Activated CD4-positive, CD25-positive, alpha-beta regulatory T cell treated with anti-CD3 and anti-CD28 coated beads, Interleukin-2, amount 50 U/mL, for 72 hours (primary cell): ENCODE results near the gene TELO2.

Experiments
- DNase-seq: peaks from one replicate; pipeline ENCODE4 v3.0.0; 2021

Gene TELO2

DNA sequence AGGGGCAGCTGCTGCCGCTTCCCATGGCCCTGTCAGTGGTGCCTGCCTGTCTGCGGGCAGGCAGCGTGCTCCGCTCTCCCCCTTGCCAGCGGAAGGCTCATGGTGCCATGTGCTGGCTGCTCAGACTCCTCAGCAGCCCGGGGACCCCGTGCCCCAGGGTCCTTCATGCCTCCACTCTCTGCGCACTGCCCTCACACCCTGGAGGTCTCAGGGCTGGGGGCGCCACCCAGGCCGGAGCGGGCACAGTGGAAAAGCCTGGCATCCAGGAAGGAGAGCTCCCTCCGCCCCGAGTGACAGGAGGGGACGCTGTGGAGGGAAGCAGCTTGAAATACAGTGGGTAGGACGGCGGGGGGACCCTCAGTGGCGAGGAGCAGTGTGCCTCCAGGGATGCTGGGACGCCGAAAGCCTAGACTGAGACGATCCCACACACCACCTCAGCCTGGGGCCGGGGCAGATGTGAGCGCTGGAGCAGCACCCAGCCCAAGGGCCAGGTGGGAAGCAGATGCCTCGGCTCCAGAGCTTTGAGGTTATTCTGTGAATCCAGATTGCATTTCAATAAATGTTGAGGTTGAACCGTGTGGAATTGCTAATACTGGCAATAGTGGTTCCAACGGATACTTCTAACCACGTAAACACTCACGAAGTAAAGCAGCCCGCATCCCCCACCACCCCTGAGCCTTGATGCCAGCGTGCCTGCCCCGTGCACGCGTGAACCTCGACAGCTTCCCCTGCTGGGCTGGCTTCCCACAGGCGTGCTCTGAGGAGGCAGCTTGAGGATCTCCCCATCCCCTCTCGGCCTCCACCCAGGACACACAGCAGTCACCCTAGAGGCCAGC is 46.8 kb downstream of the TELO2 start:
- DNase-seq, result no peak

DNA sequence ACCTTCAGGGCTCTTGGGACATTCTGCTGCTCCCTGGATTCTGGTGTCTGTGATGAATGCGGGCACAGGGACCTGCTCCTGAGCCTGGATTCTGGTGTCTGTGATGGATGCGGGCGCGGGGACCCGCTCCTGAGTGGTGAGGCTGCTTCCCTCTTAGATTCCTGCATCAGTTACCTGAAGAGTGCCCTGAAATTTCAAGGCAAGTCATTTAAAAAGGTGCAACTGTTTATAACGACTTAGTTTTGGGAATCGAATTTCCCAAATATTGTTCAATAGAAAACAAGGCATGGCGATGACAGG is 47.3 kb downstream of the TELO2 start:
- no peak for DNase-seq

DNA sequence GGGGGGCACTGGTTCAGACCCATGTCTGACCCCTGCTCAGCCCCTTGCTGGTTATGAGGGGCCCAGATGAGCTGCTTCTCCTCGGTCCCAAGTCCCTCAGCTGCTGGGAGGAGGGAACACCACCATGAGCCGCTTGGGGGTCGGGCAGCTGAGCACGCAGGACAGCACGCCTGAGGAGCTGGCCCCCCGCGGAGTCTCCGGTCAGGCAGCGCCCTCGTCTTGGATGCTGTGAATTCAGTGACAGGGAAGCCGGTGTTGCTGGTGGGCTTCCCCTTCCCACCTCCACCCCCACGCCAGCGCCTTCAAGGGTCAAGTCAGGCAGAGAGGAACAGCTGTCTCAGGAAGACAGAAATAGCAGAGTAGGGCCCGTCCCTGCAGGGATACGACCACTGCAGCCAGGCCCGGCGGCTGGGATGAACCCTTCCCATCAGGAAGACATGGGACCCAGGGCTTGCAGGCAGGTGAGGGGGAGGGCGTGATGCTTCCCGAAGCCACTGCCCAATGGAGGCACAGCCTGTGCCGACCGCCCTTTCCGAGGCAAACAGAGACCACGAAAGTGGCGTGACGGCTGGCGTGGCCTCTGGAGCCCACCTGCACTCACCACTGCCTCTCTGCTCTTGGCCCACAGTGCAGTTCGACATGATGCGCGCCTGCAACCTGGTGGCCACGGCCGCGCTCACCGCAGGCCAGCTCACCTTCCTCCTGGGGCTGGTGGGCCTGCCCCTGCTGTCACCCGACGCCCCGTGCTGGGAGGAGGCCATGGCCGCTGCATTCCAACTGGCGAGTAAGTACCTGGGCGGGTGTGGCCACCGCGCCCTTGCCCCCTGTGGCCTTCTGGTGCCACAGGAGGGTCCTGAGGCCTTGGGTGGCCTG is 48.4 kb downstream of the TELO2 start:
- DNase-seq, result no peak

DNA sequence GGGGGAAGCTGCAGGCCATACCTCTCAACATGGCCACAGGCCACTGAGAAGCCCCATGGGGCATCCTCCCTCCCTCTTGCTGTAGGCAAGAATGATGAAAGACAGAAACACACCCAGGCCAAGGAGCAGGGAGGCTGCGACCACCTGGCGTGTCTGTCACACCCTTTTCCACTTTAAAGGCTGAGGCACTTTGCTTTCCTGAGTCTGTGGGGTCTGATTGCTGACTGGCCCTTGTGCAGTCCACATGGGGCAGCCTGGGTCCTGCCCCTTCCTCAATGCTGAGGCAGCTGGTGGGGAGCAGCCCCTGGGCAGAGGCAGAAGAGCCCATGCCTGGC is 49.0 kb downstream of the TELO2 start:
- DNase-seq, result no peak

DNA sequence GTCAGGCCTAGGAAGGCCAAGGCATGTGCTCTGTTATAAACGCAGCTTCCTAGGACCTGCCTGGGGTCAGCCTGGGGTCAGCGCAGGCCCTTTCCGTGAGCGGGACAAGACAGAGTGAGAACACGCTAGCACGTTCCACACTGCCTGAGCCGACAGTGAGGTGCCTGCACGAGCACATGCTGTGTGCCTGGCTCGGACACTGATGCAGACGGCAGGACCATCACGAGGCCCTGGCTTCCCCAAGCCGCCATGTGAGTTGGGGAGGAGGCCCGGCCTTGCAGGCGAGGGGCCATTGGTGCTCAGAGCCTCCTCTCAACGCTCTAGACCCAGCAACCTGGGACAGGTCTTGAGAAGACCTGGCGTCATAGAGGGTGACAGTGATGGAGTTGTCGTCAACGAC is 49.4 kb downstream of the TELO2 start:
- no peak for DNase-seq

DNA sequence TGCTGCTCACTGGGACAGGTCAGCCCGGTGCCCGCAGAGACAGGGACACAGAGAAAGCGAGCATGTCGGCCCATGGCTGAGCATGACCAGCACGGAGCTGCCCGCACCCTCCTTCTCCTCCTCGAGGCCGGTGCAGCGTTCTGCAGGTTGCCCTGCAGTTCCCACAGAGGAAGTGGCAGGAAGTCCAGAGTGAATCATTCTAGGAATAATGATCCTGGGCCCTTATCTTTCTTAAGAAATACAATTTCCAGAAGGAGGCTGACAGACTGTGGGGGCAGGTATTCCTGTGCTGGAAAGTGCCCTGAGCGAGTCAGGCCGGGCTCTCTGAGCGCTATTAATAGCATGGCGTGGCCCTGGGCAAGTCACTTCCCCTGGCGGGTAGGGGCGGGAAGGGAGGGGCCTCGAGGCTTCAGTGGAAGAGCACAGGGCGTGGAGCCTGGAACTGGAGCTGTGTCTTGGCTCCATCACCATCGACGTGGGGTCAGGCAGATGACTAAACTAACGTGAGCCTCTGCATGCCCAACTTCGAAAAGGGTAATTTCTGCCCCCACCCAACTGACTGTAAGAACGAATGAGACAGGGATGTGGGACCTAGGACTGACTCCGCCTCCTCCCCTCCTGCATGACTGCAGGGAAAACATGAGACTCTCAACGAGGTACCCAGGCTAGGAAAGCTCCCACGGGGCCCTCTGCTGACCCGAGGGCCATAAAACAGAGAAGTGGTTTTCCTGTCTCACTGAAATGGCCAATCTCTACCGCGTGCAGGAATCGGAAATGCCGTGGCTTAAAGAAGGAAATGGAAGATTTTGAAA is 50.1 kb downstream of the TELO2 start:
- DNase-seq, result no peak

DNA sequence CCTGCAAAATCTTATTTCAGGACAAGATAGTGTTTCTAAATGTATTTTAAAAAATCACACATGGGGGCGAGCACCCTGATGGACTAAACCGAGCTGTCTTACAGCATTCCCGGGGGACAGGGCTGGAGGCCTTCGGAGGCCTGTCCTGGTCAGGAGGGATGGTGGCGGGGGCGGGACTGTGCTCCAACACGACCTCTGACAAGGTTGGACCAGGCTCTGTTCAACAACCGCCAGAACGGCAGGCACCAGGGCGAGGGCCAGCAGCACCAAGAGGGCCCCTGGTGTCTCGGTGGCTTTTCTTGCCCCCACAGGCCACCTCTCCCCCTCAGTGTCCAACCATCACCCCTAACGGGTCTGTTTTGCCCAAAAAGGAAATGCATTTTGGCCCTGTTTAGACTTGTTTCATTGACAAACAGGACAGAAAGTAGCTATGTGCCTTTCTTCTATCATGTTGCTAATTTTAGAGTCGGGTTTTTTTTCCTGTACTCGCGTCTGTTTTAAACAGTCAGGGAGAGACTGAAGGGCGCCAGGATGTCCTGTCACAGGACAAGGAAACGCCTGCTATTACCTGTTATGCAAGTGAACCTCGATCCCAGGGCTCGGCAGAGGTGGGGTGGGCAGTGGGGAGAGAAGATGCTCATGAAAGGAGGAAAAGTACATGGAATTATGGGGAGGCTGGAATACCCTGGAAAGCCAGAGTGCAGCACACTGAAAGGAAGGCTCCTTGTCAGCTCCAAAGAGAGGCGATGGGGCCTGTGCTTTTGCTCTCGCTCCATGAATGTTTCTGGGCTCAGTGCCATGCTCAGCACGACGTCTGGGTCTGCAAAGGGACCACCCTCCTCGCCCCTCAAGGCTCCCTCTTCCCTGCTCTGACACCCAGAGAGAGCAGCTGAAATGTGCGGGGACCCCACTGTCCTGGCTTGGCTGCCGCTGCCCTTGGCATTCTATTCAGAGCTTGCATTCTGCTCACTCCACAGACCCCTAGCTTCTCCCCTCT is 52.2 kb downstream of the TELO2 start:
- DNase-seq, result no peak

DNA sequence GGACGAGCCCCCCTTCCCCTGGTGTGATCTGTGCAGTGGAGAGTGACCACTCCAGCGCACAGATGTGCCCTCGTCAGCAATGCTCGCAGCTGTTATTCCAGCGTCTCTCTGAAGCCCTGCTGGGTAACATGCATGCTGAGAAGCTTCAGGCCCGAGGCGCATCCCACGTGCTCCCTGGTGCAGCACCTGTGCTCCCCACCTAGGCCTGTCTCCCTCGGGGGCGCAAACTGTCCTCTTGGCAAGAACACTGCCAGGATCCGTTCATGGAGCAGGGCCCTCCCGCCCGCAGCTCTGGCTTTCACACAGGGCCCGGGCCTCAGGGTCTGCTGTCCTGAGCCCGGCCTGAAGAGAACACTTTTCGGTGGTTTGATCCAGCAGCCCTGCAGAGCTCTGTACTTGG is 53.3 kb downstream of the TELO2 start:
- DNase-seq, result no peak

DNA sequence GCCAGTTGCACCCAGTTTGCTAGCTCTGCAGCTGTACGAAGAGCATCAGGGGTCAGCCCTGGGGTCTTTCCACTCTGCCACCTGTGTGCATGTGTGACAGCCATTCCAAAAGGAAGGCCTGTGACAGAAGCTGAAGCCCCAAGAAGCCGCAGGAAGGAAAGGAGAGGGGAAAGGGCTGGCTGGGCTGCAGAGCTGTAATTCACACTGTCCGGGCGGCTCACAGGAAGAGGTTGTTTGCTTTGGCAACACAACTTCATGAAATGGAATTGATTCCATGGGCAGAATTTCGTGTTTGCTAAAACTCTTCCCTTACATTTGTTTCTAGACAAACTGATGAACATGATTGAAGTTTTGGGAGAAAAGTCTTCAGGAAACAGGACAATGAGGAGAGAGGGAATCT is 55.1 kb downstream of the TELO2 start:
- DNase-seq, result no peak

DNA sequence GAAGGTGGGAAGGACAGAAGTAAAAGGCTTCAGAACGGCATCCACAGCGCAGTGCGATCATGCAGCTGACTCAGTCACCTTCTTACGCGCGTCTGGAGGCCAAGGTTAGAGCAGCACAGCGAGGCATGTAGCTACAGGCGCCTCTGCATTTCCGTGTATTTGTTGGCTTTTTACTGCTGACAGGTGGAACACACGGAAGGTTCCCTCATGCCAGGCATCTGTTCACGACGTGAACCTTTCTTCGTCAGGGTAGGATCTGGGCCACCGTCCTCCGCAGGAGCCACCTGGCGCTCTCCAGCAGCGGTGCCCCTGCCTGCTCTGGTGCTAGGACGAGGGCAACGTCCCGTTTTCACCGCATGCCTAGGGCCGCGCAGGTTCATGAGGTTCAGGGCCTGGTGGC is 55.6 kb downstream of the TELO2 start:
- no peak for DNase-seq

DNA sequence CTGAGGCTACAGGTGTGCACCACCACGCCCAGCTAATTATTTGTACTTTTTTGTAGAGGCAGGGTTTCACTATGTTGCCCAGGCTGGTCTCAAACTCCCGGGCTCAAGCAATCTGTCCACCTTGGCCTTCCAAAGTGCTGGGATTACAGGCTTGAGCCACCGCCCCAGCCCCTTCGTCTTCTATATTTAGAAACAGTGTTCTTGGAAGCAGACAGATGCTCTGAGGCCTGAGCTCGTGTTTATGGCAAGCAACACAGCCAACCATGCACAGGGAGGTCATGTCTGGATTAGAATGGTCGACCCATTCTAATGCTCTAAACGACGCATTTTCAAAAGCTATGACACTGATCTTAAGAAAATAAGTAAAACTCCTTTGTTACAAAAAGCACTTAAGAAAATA is 56.9 kb downstream of the TELO2 start:
- no peak for DNase-seq

DNA sequence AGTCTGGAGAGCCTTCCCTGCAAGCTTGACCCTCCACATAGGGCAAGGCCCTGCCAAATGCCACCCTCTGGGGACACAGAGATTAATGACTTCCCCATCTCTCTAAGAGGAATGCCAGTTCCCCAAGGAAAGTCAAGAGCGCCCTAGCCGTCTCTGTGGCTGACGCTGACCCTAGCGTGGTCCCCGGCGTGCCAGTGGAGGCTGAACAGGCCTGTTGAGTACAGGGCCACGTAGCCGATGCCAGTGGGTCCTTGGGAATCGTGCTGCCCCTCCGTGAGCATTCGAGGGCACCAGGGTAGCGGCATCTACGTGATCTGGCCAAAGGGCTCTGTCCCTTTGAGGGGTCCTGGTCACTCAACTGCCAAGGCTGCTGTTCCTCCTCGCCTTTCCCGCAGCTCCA is 57.5 kb downstream of the TELO2 start:
- no peak for DNase-seq

DNA sequence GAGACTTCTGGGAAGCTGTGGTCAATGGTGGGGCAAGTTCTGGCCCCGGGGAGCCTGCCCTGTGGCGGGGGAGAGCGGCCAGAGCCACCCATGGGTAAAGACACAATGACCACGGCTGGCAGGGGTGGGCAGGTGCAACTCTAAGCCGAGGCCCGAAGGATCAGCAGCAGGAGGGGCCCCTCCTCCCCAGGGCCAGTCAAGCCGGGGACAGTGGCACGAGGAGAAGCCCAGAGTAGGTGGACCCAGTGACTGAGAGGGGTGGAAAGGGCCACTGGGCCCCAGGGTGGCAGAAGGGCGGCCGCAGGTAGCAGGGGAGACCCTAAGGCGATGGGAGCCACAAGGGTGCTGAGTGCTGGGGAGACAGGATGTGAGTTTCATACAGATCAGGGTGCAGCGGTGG is 58.0 kb downstream of the TELO2 start:
- DNase-seq, result no peak

DNA sequence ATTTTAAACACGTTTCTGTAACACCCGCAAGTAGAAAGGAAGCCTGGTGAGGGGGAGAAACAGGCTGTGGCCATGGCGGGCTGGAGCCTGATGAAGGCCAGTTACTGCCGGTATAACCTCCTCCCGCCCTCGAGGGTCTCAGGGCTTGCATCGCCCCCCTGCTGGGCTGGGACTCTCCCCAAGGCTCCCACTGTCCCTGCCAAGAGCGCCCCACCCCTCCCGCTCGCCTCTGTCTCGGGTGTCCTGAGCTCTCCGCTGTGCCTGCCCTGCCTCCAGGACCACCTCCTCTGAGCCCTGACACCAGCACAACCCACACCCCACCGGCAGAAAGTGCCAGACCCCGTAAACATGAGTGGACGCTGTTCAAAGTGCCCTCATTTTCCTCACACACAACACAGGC is 59.0 kb downstream of the TELO2 start:
- DNase-seq, result no peak

DNA sequence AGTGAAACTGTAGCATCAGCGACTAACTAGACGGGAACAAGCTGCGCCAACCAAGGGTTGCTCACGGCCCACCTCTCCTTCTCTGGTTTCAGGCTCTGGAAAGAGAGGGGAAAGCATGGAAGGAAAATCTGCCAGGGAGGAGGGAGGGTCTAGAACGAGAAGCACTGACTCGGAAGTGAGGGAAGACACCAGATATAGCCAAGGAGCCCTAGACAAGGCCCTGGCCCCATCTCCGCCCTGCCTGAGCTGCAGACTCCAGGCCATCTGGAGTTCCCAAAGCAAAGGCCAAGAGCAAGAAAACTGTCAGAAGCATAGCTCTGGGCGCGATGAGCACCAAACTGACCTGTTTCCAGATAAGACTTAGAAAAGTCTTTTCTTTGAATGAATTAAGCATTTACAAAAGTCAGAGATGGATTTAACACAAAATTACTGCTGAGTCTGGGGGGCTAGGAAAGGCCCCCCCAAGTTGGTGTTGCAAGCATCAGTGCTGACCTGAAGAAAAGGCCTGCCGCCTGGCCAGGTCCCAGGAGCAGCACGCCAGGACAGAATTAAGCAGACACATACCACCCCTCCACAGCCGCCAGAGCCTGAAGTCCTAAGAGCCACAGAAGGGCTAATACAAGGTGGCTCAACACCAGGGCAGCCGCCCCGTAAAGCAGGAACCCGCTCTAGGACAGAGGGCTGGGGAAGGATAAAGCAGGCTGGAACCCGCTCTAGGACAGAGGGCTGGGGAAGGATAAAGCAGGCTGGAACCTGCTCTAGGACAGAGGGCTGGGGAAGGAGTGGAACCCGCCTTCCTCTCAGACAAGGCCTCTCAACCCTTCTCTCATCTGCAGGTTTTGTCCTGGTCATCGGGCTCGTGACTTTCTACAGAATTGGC is 61.0 kb downstream of the TELO2 start:
- DNase-seq, result no peak

DNA sequence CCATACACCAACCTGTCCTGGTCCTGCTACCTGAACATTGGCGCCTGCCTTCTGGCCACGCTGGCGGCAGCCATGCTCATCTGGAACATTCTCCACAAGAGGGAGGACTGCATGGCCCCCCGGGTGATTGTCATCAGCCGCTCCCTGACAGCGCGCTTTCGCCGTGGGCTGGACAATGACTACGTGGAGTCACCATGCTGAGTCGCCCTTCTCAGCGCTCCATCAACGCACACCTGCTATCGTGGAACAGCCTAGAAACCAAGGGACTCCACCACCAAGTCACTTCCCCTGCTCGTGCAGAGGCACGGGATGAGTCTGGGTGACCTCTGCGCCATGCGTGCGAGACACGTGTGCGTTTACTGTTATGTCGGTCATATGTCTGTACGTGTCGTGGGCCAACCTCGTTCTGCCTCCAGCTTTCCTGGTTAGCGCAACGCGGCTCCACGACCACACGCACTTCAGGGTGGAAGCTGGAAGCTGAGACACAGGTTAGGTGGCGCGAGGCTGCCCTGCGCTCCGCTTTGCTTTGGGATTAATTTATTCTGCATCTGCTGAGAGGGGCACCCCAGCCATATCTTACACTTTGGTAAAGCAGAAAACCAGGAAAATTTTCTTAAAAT is 61.8 kb downstream of the TELO2 start:
- no peak for DNase-seq

DNA sequence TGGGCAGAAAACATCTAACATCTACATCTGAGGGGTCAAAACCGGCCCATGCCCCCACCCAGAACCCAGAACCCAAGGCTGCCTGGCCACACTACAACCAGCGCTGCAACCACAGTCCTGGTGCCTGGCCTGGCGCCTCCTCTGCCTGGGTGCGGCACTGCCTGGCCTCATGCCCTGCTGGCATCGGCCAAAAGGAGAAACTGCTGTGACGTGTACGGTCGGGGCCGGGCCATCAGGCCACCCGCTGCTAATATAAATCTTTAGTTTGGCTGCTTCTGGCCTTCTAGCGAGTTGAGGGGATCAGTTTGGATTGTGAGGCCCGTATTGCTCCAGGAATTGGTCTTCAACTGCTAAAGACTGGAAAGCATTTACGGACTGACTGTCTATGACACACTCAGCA is 63.1 kb downstream of the TELO2 start:
- no peak for DNase-seq

DNA sequence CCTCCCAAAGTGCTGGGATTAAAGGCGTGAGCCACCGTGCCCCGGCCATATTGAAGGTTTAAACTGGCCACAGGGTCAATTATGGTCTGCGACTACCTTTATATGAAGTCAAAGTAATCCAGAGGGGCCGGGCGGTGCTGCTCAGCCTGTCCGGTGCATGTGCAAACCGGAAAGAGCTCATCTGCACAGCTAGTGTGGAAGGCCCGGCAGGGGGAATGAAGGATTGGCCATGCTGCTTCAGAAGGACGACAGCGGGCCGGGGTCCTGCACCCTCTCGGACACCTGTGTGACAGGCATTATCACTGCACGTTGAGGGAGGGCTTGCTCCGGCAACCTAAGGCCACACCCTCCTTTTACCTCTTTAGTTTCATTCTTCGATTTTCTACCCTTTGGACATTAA is 63.9 kb downstream of the TELO2 start:
- DNase-seq, result no peak

DNA sequence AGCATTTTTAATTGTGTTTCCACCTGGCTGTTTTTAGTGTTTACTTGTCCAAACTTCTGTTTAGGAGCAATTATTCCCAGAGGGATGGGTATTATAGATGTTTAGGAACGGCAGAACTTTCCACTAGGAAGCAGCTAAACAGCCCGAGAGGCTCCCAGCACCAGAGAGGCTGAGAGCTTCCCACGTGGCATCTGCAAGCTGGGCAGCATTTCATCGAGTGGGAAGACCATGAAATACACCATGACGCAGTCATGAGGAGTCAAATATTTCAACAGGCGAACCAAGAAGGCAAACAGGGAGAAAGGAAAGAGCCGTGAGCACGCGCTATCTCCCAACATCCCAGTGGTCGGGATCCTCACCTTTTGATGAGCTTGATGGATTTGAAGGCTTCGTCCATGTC is 64.4 kb downstream of the TELO2 start:
- no peak for DNase-seq

DNA sequence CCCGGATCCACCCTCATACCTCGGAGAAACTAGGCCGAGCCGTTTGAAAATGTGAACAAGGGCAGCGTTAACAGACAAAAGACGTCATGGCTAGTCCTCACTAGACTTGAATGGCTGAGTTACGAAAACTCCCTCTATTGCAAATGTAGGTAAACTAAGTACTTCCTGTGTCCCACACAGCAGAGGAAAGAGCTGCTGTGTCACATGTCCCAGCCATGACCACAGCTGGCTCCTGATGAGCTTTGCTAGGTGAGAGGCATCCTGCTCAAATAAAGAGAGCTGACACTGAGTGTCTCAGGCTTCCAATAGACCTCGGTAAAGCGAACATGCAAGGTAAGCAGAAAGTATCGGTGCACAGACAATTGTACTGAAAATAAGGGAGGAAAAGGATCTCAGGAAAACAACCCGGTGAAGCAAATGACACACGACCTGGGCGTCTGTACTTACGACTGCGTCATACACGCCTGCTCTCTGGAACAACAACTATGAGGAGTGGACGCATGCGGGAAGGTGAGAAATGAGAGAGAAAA is 66.4 kb downstream of the TELO2 start:
- no peak for DNase-seq
